ACHN (cell line): ENCODE results near the gene CCDC117.
A peak's percentile ranks its signal among the peaks of the same experiment; 100 is the strongest.
"Not testable (repeated sequence)": the region's sequence is repeated elsewhere in the genome, so short reads cannot be mapped to it uniquely, and the experiment has no call there.

ENCODE experiments used
- DNase-seq: peaks from one replicate; pipeline ENCODE4 v3.0.0-alpha.2; 2015
- in situ Hi-C: cut with HindIII; loops from 2 replicates; pipeline ENCODE4 v1.10.0; 2017; ENCODE audit warnings: low sequenced_read_pairs, low pct_ligation_motif_present, low pct_unique_long_range_greater_than_20kb

Gene CCDC117

GRCh38 chr22:28820885-28821284 is 48.4 kb downstream of the CCDC117 start:
- in situ Hi-C loops = no loop called here
- DNase-seq = no peak

- in situ Hi-C loops = no loop called here
- DNase-seq = no peak
Observed at GRCh38 chr22:28821452-28821851, 49.0 kb downstream of the CCDC117 start.

- in situ Hi-C loops = no loop called here
- no peak for DNase-seq
Observed at GRCh38 chr22:28822930-28823551, 50.5 kb downstream of the CCDC117 start.

GRCh38 chr22:28824455-28824854 is 52.0 kb downstream of the CCDC117 start:
- in situ Hi-C loops, DNase-seq: not testable (repeated sequence)

GRCh38 chr22:28826430-28826829 is 53.9 kb downstream of the CCDC117 start:
- in situ Hi-C loops, DNase-seq: not testable (repeated sequence)

- in situ Hi-C loops = no loop called here
Observed at GRCh38 chr22:28826921-28827320, 54.4 kb downstream of the CCDC117 start.

GRCh38 chr22:28829358-28830181 is 57.1 kb downstream of the CCDC117 start:
- in situ Hi-C loops = no loop called here
- DNase-seq = peak; percentile 58

More at GRCh38 chr22:28826921-28827320, 54.4 kb downstream of the CCDC117 start:
- no peak for DNase-seq

- no peak for DNase-seq
- in situ Hi-C loops = no loop called here
Observed at GRCh38 chr22:28830441-28830840, 57.9 kb downstream of the CCDC117 start.

- in situ Hi-C loops = no loop called here
- DNase-seq = no peak
Observed at GRCh38 chr22:28831140-28832072, 58.9 kb downstream of the CCDC117 start.

- in situ Hi-C loops = no loop called here
- no peak for DNase-seq
Observed at GRCh38 chr22:28832731-28833130, 60.2 kb downstream of the CCDC117 start.

GRCh38 chr22:28833276-28833923 is 60.9 kb downstream of the CCDC117 start:
- in situ Hi-C loops = no loop called here
- no peak for DNase-seq

- in situ Hi-C loops = no loop called here
- no peak for DNase-seq
Observed at GRCh38 chr22:28835630-28836189, 63.2 kb downstream of the CCDC117 start.

- in situ Hi-C loops = no loop called here
- DNase-seq = no peak
Observed at GRCh38 chr22:28837640-28838039, 65.1 kb downstream of the CCDC117 start.
